Gastrocnemius medialis (tissue), 4 donors: ENCODE measurements around the gene FBLN2. TPM values are rescaled to one million over a fixed set of nuclear protein-coding genes. Genes with fewer than 3 reads are reported as not detected.

Experiments
- ATAC-seq, 2 donors: fragments of 150-250 bp; one replicate each; pipeline ENCODE4 v1.9.1; 2016
- DNase-seq, 2 donors: peaks; one replicate each; pipeline ENCODE4 v3.0.0-alpha.2; 2019
- H3K27ac ChIP-seq, 4 donors: fragments of 200-600 bp; sonication (generic); 1 replicate in 1 of 4; 2 replicates in 3 of 4; pipeline ENCODE4 v1.5.1; 2016 to 2018; ENCODE audit warnings: mild to moderate bottlenecking in 2 of 4, moderate library complexity in 1 of 4
- H3K27me3 ChIP-seq, 3 donors: fragments of 200-600 bp; sonication (generic) in 2 of 3; 1 replicate in 1 of 3; 2 replicates in 2 of 3; pipeline versions ENCODE4 v1.5.1 to v1.6.0; 2016 to 2019; ENCODE audit warnings: mild to moderate bottlenecking in 1 of 3, moderate library complexity in 1 of 3
- H3K36me3 ChIP-seq, 2 donors: fragments of 200-600 bp; sonication (generic) in 1 of 2; one replicate each; pipeline ENCODE4 v1.5.1; 2017 to 2018
- H3K4me1 ChIP-seq, 2 donors: fragments of 200-600 bp; sonication (generic) in 1 of 2; one replicate each; pipeline ENCODE4 v1.5.1; 2016 to 2017; ENCODE audit warnings: mild to moderate bottlenecking in 2 of 2
- H3K4me3 ChIP-seq, 4 donors: fragments of 200-600 bp; sonication (generic) in 3 of 4; 1 replicate in 1 of 4; 2 replicates in 3 of 4; pipeline ENCODE4 v1.5.1; 2016 to 2019; ENCODE audit warnings: mild to moderate bottlenecking in 2 of 4
- H3K9me3 ChIP-seq, 3 donors: fragments of 200-600 bp; sonication (generic) in 2 of 3; 1 replicate in 1 of 3; 2 replicates in 2 of 3; pipeline ENCODE4 v1.5.1; 2016 to 2019
- CTCF ChIP-seq, 5 experiments: fragments of 450-650 bp in 3 of 5; fragments of 200-600 bp in 2 of 5; sonication (generic) in 2 of 5; IDR thresholded peaks in 4 of 5; conservative IDR thresholded peaks in 1 of 5; 1 replicate in 4 of 5; 2 replicates in 1 of 5; pipeline ENCODE4 v1.5.1; 2016 to 2019; ENCODE audit warnings: antibody characterized with exemption in 5 of 5, mild to moderate bottlenecking in 3 of 5, moderate library complexity in 3 of 5
- POLR2A ChIP-seq, 2 donors: fragments of 450-650 bp; IDR thresholded peaks; one replicate each; pipeline ENCODE4 v1.6.1; 2017; ENCODE audit warnings: antibody characterized with exemption in 2 of 2, mild to moderate bottlenecking in 2 of 2, moderate library complexity in 2 of 2
- in situ Hi-C, 4 donors: fragments of 200-750 bp; cut with MboI; loops; one replicate each; pipeline versions ENCODE4 v1.15.0 to v1.8.0; 2017; ENCODE audit warnings: low sequenced_read_pairs in 4 of 4
- intact Hi-C: fragments of 100-400 bp; cut with DNase I; formaldehyde crosslinking; loops from one replicate; pipeline ENCODE4 v1.15.1; 2023; ENCODE audit warnings: low total_unique reads
- total RNA-seq, 4 donors: library from RNA; depleted of rRNA; stranded (reverse); fragments of >200 nt; gene quantifications; one replicate each; pipeline versions ENCODE4 v1.1.0 to v1.2.3, GENCODE V29; 2016

Gene FBLN2
- total RNA-seq, 4 donors from 2014 or later = 28.9 to 45.7 (median 34.0) TPM

GRCh38 chr3:13596426-13597205 lies 47.7 kb downstream of the FBLN2 start:
- ATAC-seq = no peak
- Histone ChIP-seq H3K36me3 (no peaks in the 10 kb centered on the region), H3K4me1 (no peaks in the 10 kb centered on the region), H3K9me3 (no peaks in the 10 kb centered on the region), H3K4me3 (no peak overlapping the region), H3K27ac (no peak overlapping the region), H3K27me3 (no peaks in the 10 kb centered on the region)
- in situ Hi-C loops (no loop called here), intact Hi-C loops (no loop called here)
- no peak for TF ChIP-seq POLR2A (IDR thresholded peaks at IDR 0.05)
- TF ChIP-seq CTCF (IDR thresholded peaks at IDR 0.05 in 4 of 5, conservative IDR thresholded peaks at IDR 0.05 in 1 of 5) = no peak
- DNase-seq = no peak

GRCh38 chr3:13597661-13598060 lies 48.7 kb downstream of the FBLN2 start:
- no peak overlapping the region for H3K4me3 ChIP-seq
- H3K9me3 ChIP-seq = no peaks in the 10 kb centered on the region
- DNase-seq (no peak), ATAC-seq (no peak)
- H3K36me3 ChIP-seq = no peaks in the 10 kb centered on the region
- no peaks in the 10 kb centered on the region for H3K4me1 ChIP-seq
- in situ Hi-C loops = no loop called here
- H3K27me3 ChIP-seq = no peaks in the 10 kb centered on the region
- TF ChIP-seq POLR2A (IDR thresholded peaks at IDR 0.05) = no peak
- no peak for TF ChIP-seq CTCF (IDR thresholded peaks at IDR 0.05 in 4 of 5, conservative IDR thresholded peaks at IDR 0.05 in 1 of 5)
- H3K27ac ChIP-seq = no peak overlapping the region
- intact Hi-C loops = no loop called here

- no peak overlapping the region for H3K4me3 ChIP-seq
- H3K27ac ChIP-seq = no peak overlapping the region
- H3K4me1 ChIP-seq = no peaks in the 10 kb centered on the region
- ATAC-seq = no peak
- intact Hi-C loops = no loop called here
- no peaks in the 10 kb centered on the region for H3K9me3 ChIP-seq
- no peaks in the 10 kb centered on the region for H3K36me3 ChIP-seq
- TF ChIP-seq CTCF (IDR thresholded peaks at IDR 0.05 in 4 of 5, conservative IDR thresholded peaks at IDR 0.05 in 1 of 5) (no peak), POLR2A (IDR thresholded peaks at IDR 0.05) (no peak)
- no peak for DNase-seq
- in situ Hi-C loops = no loop called here
- peaks cover 0 to 2% (median 0%) of the 10 kb centered on the region in 3 donors for H3K27me3 ChIP-seq
These were observed 49.3 kb downstream of the FBLN2 start for GRCh38 chr3:13598201-13598600.

GRCh38 chr3:13598926-13599886 lies 50.3 kb downstream of the FBLN2 start:
- in situ Hi-C loops = no loop called here
- Histone ChIP-seq H3K36me3 (no peaks in the 10 kb centered on the region), H3K27me3 (peaks cover 0 to 2% (median 0%) of the 10 kb centered on the region in 3 donors), H3K27ac (no peak overlapping the region), H3K4me1 (no peaks in the 10 kb centered on the region), H3K4me3 (no peak overlapping the region), H3K9me3 (no peaks in the 10 kb centered on the region)
- DNase-seq (no peak), ATAC-seq (no peak)
- TF ChIP-seq CTCF (IDR thresholded peaks at IDR 0.05 in 4 of 5, conservative IDR thresholded peaks at IDR 0.05 in 1 of 5) (no peak), POLR2A (IDR thresholded peaks at IDR 0.05) (no peak)
- intact Hi-C loops = no loop called here
